HEK293 (cell line): Measurements from ENCODE around the gene ZNF609.
A peak's percentile ranks its signal among the peaks of the same experiment; 100 is the strongest.

Experiments used
- CTCF ChIA-PET: fragments of 350-600 bp; formaldehyde crosslinking; extraction: SDS; loops from one replicate; lab custom pipeline; 2021; ENCODE audit warnings: antibody characterized with exemption; lab: Yijun Ruan, JAX
- POLR2A ChIA-PET: fragments of 300-600 bp; formaldehyde crosslinking; extraction: SDS; loops from one replicate; lab custom pipeline; 2020; ENCODE audit warnings: antibody characterized with exemption, inconsistent platforms; lab: Yijun Ruan, JAX
- H3K27ac ChIP-seq: fragments of 200-500 bp; sonication (Bioruptor generic); 2 replicates; pipeline ENCODE4 v1.5.1; 2014; ENCODE audit warnings: low read depth, low read length, control low read depth, inconsistent platforms; ENCODE audit errors: extremely low read depth
- H3K36me3 ChIP-seq, 2 experiments: fragments of 200-500 bp in 1 of 2; sonication (Bioruptor generic) in 1 of 2; 1 replicate in 1 of 2; 2 replicates in 1 of 2; pipeline ENCODE4 v1.5.1; 2014 to 2017; ENCODE audit warnings: inconsistent platforms in 2 of 2, low read length in 2 of 2; ENCODE audit not compliant: control insufficient read depth in 2 of 2, insufficient read depth in 1 of 2
- H3K4me1 ChIP-seq: fragments of 200-500 bp; sonication (Bioruptor generic); 2 replicates; pipeline ENCODE4 v1.5.1; 2014; ENCODE audit warnings: mild to moderate bottlenecking, low read length, inconsistent platforms; ENCODE audit not compliant: control insufficient read depth, insufficient read depth
- H3K4me3 ChIP-seq: 2 replicates; pipeline ENCODE4 v1.5.1; 2011; ENCODE audit warnings: low read depth, mild to moderate bottlenecking, control low read depth, low read length, moderate library complexity
- H3K9me3 ChIP-seq: fragments of 200-500 bp; sonication (Bioruptor generic); 2 replicates; pipeline ENCODE4 v1.5.1; 2014; ENCODE audit warnings: low read depth, low read length, inconsistent platforms; ENCODE audit not compliant: control insufficient read depth, insufficient read depth
- HOXC10 ChIP-seq: sonication (generic); formaldehyde crosslinking; IDR thresholded peaks from 2 replicates; pipeline ENCODE4 v1.8.1; 2023; ENCODE audit warnings: mild to moderate bottlenecking, missing genetic modification reagents
- PRDM1 ChIP-seq: fragments of 450-650 bp; formaldehyde crosslinking; IDR thresholded peaks from 2 replicates; pipeline ENCODE4; 2016; ENCODE audit warnings: missing biosample characterization, missing genetic modification characterization
- TCF7L2 ChIP-seq: IDR thresholded peaks from 2 replicates; pipeline ENCODE4 v1.6.1; 2011; ENCODE audit warnings: low read depth, mild to moderate bottlenecking, inconsistent platforms, low read length, moderate library complexity, borderline replicate concordance
- YY2 ChIP-seq: fragments of 450-650 bp; formaldehyde crosslinking; IDR thresholded peaks from 2 replicates; pipeline ENCODE4 v1.5.1; 2016; ENCODE audit warnings: missing biosample characterization, missing genetic modification characterization
- ZBTB1 ChIP-seq: fragments of 450-650 bp; formaldehyde crosslinking; IDR thresholded peaks from 2 replicates; pipeline ENCODE4 v1.5.1; 2016; ENCODE audit warnings: missing biosample characterization, missing genetic modification characterization
- ZNF19 ChIP-seq: fragments of 450-650 bp; formaldehyde crosslinking; IDR thresholded peaks from 2 replicates; pipeline ENCODE4; 2016; ENCODE audit warnings: missing biosample characterization, missing genetic modification characterization, low read depth
- ZNF23 ChIP-seq: fragments of 450-650 bp; formaldehyde crosslinking; IDR thresholded peaks from 2 replicates; pipeline ENCODE4 v1.5.1; 2016; ENCODE audit warnings: missing biosample characterization, missing genetic modification characterization, borderline replicate concordance
- ZNF239 ChIP-seq: fragments of 450-650 bp; formaldehyde crosslinking; IDR thresholded peaks from 2 replicates; pipeline ENCODE4 v1.5.1; 2016; ENCODE audit warnings: missing biosample characterization, missing genetic modification characterization
- ZNF280C ChIP-seq: fragments of 450-650 bp; formaldehyde crosslinking; IDR thresholded peaks from 2 replicates; pipeline ENCODE4 v1.5.1; 2016; ENCODE audit warnings: missing biosample characterization, missing genetic modification characterization
- ZNF302 ChIP-seq: fragments of 450-650 bp; formaldehyde crosslinking; IDR thresholded peaks from 2 replicates; pipeline ENCODE4 v1.5.1; 2016; ENCODE audit warnings: missing biosample characterization, missing genetic modification characterization, low read depth
- ZNF416 ChIP-seq: fragments of 450-650 bp; formaldehyde crosslinking; IDR thresholded peaks from 2 replicates; pipeline ENCODE4 v1.5.1; 2016; ENCODE audit warnings: missing biosample characterization, missing genetic modification characterization
- ZNF513 ChIP-seq: fragments of 450-650 bp; IDR thresholded peaks from 2 replicates; pipeline ENCODE4 v1.5.1; 2018; ENCODE audit warnings: missing biosample characterization, missing genetic modification characterization
- ZNF560 ChIP-seq: fragments of 450-650 bp; formaldehyde crosslinking; IDR thresholded peaks from 2 replicates; pipeline ENCODE4 v1.5.1; 2017; ENCODE audit warnings: missing biosample characterization, missing genetic modification characterization, borderline replicate concordance
- ZNF600 ChIP-seq: fragments of 450-650 bp; formaldehyde crosslinking; IDR thresholded peaks from 2 replicates; pipeline ENCODE4 v1.5.1; 2016; ENCODE audit warnings: missing biosample characterization, missing genetic modification characterization
- ZNF629 ChIP-seq: fragments of 450-650 bp; formaldehyde crosslinking; IDR thresholded peaks from 2 replicates; pipeline ENCODE4 v1.5.1; 2017; ENCODE audit warnings: missing biosample characterization, missing genetic modification characterization
- ZNF654 ChIP-seq: fragments of 450-650 bp; formaldehyde crosslinking; IDR thresholded peaks from 2 replicates; pipeline ENCODE4 v1.5.1; 2016; ENCODE audit warnings: low read depth, missing biosample characterization, missing genetic modification characterization
- ZXDB ChIP-seq: fragments of 450-650 bp; formaldehyde crosslinking; IDR thresholded peaks from 2 replicates; pipeline ENCODE4 v1.5.1; 2016; ENCODE audit warnings: missing biosample characterization, missing genetic modification characterization
- TF ChIP-seq, protein P1 (sequence below): fragments of 450-650 bp; formaldehyde crosslinking; IDR thresholded peaks from 2 replicates; pipeline ENCODE4 v1.5.1; 2016; ENCODE audit warnings: missing biosample characterization, missing genetic modification characterization

Gene ZNF609

GRCh38 chr15:64426845-64427465 lies 33.4 kb upstream of the ZNF609 start:
- H3K36me3 ChIP-seq = peaks cover 7 to 27% of the 10 kb centered on the region in 2 experiments; a peak in 2 of 3 replicates

DNA sequence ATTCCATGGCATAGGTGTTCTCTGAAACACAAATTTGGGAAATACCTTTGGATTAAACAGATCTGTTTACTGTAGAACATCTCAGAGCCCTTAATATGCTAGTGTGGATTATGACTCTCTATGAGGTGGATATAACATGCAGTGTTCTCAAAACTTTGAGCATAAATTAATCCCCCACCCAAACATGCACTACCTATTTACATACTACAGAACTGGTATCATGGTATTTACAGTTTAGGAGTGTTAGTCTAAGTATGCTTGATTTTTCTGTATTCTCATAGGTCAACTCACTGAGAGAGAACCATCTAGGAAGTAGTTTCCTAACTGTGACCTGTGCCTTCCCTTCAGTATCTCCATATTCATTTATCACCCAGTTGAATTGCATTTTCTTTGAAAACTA lies 30.9 kb upstream of the ZNF609 start:
- peaks cover 7 to 8% of the 10 kb centered on the region in 2 experiments; a peak in 2 of 3 replicates for H3K36me3 ChIP-seq
- no peak overlapping the region for H3K4me3 ChIP-seq
- no peak for TF ChIP-seq ZNF302
- no peak for TF ChIP-seq ZNF513 (tag by site-specific recombination)
- TF ChIP-seq TCF7L2 = no peak
- TF ChIP-seq ZNF629 (tag by site-specific recombination) = no peak
- TF ChIP-seq ZNF23 = no peak
- TF ChIP-seq, protein P1, sequence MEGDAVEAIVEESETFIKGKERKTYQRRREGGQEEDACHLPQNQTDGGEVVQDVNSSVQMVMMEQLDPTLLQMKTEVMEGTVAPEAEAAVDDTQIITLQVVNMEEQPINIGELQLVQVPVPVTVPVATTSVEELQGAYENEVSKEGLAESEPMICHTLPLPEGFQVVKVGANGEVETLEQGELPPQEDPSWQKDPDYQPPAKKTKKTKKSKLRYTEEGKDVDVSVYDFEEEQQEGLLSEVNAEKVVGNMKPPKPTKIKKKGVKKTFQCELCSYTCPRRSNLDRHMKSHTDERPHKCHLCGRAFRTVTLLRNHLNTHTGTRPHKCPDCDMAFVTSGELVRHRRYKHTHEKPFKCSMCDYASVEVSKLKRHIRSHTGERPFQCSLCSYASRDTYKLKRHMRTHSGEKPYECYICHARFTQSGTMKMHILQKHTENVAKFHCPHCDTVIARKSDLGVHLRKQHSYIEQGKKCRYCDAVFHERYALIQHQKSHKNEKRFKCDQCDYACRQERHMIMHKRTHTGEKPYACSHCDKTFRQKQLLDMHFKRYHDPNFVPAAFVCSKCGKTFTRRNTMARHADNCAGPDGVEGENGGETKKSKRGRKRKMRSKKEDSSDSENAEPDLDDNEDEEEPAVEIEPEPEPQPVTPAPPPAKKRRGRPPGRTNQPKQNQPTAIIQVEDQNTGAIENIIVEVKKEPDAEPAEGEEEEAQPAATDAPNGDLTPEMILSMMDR (tag by site-specific recombination) = no peak
- TF ChIP-seq ZXDB = no peak
- TF ChIP-seq ZNF280C (tag by site-specific recombination) = no peak
- no peak for TF ChIP-seq YY2 (tag by site-specific recombination)
- TF ChIP-seq HOXC10 = no peak
- TF ChIP-seq ZNF239 (tag by site-specific recombination) = no peak
- TF ChIP-seq ZNF560 = no peak
- TF ChIP-seq, all 188 proteins: peak for 0
- POLR2A ChIA-PET = no interaction called here
- H3K9me3 ChIP-seq = no peaks in the 10 kb centered on the region
- peaks cover 2% of the 10 kb centered on the region; the same call in 1 of the 2 replicates for H3K4me1 ChIP-seq
- CTCF ChIA-PET = no interaction called here
- no peak overlapping the region for H3K27ac ChIP-seq

More at GRCh38 chr15:64426845-64427465, 33.4 kb upstream of the ZNF609 start:
- CTCF ChIA-PET = interaction anchor here (0.5 to 2.5 kb wide), 7 partner anchors 94 to 320 kb away, joined by 3 to 12 read pairs (median 4); no protein-coding TSS in a partner anchor
- Histone ChIP-seq H3K4me1 (peaks cover 2% of the 10 kb centered on the region; the same call in 1 of the 2 replicates), H3K27ac (no peak overlapping the region), H3K4me3 (no peak overlapping the region), H3K9me3 (no peaks in the 10 kb centered on the region)
- TF ChIP-seq ZNF654 (tag by site-specific recombination) = peak; percentile 53
- TF ChIP-seq ZNF19 (tag by site-specific recombination) = no peak
- no peak for TF ChIP-seq ZBTB1 (tag by site-specific recombination)
- TF ChIP-seq PRDM1 (tag by site-specific recombination) = peak; percentile 84
- TF ChIP-seq ZNF416 (tag by site-specific recombination) = no peak
- TF ChIP-seq ZNF600 (tag by site-specific recombination) = peak; percentile 66
- POLR2A ChIA-PET = no interaction called here
